ENCODE measurements around the gene SRMS.

DNA sequence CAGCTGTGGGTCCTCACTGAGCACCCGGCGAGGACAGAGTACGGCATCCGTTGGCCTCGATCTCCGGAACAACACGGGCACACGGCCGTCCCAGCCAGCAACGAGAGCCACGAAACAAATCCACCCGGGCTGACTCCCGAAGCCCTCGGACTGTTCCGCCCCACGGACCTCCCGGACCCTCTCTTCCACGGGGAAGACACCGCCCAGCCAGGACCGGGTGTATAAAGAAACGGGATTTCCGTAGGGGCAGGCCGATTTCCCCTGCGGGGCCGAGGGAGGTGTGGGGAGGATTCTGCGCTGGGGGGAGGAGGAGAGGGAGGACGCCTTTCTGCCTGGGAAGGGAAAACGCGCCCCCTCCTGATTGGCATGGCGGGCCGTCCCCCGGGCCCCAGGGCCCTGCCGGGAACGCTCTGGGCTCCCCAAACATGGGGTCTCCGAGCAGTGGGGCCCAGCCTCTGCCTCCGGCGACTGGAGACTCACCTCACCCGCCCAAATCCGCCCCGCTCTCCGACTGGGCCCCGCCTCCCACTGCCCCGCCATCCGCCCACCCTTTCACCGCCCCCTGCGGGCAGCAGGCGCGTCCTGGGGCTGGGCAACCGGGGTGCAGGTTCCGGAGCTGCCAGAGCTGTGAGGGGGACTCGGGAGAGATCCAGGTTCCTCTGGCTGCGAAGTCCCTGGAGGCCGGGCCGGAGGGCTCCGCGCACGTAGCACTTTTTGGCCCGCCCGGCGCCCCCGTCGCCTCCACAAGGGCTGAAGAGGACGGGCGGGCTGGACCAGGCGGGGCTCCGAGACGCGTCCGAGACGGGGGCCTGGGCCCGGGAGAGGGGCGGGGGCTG, 27.7 kb downstream of the SRMS start:
- peak in 4 of 5 experiments; percentile 23 to 39 (median 28) for TF ChIP-seq CTCF (IDR thresholded peaks at IDR 0.05)
- TF ChIP-seq POLR2A (IDR thresholded peaks at IDR 0.05): no peak
